HG02938 (cell line): ENCODE results near the gene HAVCR1.
"Not testable (repeated sequence)": the region's sequence is repeated elsewhere in the genome, so short reads cannot be mapped to it uniquely, and the experiment has no call there.

ENCODE experiments used
- ATAC-seq: cut with Tn5 transposase; IDR thresholded peaks from one replicate; pipeline ENCODE4 v1.9.1; 2021; ENCODE audit warnings: mild to moderate bottlenecking, moderate library complexity; ENCODE audit not compliant: unreplicated experiment

HAVCR1 gene

DNA sequence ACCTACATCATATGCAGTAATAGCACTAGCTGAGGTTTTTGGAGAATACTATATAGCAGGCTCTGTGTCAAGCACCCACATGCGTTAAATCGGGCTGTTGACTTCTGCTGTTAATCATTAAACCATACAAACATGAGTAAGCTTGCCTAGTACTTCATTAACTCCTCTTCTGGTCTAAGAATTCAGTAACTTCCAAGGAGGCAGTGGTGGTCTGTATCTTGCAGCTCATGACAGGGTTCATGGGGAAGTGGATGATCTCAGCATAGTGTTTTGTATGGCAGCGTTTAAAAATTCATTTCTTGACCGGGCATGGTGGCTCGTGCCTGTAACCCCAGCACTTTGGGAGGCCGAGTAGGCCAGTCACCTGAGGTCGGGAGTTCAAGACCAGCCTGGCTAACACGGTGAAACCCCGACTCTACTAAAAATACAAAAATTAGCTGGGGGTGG lies at the start of gene HAVCR1:
HAVCR1 (minus strand) TSS at position 24 of the 447 bp plus-strand sequence. CDS start 1,173 bp downstream, outside the sequence.
- ATAC-seq = no peak

DNA sequence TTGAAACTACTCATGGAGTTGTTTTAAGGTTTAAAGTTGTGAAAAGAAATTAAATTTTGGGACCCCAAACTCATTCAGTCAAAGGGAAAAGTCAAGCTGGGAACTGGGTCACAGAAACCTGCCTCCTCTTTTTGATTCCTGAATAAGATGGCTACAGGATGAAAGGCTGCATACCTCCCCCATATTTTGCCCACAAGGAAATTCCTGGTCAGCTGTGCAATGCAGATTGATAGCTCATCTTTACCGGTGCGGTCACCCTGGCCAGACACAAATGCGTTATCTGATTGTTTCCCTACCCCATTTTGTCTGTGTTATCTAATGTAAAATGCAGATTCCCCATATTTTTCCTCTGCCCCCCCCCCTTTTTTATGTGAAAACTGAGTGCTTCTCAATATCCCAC lies 48.6 kb upstream of the HAVCR1 start:
- no peak for ATAC-seq

DNA sequence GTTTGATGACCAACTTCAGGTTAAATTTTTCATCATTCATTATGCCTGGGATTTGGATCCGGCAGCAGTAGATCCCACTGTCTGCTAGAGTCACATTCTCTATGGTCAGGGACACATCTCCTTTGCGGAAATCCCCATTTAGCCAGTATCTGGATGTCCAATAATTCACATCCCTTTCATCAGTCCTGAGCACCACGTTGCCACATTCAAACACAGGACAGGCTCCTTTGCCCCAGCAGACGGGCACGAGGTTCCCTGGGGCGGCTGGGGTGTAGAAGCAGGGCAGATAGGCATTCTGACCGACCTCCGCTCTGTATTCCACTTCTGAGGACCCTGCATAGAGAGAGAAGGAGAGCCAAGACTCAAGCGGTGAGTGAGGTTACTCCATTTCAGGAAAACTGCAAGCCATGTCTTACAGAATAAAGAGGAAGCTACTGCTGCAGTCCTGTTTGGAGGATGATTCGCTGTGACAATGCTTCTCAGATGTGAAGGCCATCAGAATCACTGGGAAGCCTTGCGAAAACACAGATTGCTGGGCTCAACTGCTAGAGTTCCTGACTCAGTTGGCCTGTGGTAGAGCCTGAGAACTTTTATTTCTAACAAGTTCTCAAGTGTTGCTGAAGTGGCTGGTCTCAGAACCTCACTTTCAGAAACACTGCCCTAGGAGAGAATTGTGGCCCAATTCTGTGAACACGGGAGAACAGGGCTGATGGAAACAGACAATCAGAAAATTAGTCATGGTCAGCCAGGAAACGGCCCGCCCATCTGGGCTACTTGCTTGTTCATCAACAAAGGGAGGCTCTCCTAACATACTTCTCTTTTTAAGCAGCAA lies 47.9 kb upstream of the HAVCR1 start:
- no peak for ATAC-seq

DNA sequence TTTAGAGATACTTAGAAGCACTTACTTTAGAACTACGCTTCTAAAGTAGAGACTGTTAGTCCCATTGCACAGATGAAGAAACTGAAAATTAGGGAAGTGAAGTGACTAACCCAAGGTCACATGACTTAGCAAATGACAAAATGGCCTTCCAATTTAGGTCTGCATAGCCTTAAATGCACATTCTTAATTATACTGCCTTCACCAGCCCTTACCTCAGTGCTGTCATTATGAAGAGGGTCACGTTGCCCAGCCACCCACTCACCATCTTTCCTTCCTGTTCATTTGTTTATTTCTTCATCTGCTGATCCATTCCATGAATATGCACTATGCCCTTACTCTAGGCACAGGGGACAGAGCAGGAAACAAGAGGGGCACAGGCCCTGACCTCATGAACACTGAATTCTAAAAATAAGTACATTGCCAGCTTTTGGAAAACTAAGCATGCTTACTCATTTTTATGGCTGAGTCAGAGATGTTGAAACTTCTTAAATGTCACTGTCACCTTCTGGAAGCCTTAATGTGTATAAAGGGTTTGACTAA lies 41.3 kb upstream of the HAVCR1 start:
- ATAC-seq = no peak

DNA sequence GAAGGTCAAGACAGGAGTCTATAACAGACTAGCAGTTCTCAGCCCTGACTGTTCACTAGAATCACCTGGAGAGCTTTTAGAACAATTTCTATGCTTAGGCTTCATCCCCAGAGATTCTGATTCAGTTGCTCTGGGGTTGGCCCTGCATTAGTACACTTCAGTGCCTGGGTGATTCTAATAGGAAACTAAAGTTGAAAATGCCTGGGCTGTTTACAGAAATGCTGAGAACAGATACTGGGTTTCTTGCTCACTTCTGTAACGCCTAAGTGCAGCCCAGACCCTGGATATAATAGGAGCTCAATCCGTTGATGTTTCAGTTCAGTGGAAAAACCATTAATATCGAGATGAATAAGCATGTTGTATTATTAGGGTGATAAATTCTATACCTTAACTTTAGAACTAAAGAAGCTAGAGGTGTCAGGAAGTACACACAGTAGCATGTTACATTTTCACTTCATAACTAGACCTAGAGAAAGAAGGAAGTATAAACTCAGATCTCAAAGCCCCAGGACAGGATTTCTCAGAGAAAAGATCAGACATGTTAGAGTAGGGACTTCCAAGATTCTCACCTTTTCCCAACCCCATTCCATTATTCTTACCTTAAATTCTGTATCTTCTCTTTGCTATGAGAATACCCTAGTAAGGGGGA lies 29.6 kb upstream of the HAVCR1 start:
- ATAC-seq = peak; percentile 59

DNA sequence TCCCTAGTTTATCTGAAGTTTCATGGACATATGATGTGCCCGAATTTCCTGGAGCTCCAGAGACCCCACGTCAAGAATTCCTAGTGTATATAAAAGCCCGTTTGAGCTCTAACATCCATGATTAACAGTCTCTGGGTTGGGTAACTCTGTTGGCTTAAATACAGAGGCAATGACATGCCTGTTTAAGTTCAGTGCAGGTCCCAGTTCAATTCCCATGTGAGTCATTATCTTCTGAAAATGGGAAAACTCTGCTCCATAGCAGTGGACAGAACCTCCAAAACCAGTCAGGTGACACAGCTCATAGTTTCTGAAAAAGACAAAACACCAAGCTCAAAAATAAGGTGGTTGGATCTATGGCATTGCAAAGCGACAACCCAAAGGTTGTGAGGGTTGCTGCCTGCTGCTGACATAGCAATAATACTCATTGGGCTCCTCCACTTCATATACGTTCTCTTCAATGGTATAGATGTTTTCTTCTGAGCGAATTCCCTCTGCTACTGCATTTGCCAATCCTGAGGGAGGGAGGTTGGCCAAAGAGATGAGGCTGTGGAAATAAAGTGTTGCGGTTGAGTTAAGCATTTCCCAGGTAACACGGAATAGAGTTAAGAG lies 27.9 kb upstream of the HAVCR1 start:
- ATAC-seq = no peak

DNA sequence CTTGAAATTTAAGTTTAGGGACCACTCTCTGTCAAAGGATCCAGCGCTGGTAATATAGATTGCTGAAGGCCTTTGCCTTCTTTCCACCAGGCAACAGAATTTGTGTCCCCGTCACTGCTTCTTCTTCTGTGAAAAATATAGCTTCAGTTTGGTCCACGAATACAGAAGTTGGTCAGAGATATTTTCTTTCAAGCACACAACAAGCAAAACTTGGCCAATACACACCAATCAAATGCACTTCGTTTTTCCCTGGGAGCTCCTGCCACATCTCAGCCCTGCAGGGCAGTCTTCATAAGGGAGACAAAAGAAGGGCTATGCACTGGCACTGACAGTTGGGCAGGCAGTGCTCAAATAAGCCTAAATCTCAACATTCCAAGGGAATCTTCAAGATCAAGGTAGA lies 27.0 kb upstream of the HAVCR1 start:
- ATAC-seq = no peak

DNA sequence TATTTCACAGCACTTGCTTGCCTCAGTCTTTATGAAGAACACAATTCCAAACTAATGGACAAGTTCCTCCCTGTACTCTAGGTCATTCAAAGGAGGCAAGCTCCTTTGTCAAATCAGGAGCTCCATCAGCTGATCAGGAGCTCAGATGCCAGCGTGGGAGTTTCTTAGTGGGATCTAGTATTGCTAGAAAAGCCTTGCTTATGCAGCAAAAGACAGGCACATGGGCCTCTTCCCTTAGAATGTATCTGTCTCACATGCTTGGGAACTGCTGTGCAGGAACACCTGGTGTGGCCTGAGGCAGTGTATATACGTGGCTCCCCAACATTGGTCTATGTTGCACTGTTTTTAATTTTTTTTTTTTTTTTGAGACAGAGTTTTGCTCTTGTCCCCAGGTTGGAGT lies 21.4 kb upstream of the HAVCR1 start:
- no peak for ATAC-seq

DNA sequence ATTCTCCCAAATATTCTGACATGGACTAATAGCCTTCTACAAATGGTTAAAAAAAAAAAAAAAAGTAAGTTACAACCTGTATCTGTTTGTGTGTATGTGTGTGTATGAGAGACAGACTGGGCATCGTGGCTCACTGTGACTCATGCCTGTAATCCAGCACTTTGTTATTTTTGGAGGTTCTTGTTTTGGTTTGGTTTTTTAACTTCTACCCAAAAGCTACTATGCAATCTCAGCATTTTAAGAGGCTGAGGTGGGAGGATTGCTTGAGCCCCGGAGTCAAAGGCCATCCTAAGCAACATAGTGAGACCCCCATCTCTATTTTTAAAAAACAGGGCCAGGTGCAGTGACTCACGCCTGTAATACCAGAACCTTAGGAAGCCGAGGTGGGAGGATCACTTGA lies 17.6 kb upstream of the HAVCR1 start:
- ATAC-seq = no peak

DNA sequence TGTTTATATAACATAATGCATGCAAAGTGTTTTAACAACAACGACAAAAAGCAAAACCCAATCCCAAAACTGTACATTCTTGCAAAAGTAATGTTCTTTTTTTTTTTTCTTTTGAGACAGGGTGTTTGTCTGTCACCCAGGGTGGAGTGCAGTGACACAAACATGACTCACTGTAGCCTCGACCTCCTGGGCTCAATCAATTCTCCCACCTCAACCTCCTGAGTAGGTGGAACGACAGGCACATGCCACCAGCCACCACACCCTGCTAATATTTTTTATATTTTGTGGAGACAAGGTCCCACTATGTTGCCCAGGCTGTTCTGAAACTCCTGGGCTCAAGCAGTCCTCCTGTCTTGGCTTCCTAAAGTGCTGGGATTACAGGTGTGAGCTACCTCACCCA lies 13.6 kb upstream of the HAVCR1 start:
- no peak for ATAC-seq

DNA sequence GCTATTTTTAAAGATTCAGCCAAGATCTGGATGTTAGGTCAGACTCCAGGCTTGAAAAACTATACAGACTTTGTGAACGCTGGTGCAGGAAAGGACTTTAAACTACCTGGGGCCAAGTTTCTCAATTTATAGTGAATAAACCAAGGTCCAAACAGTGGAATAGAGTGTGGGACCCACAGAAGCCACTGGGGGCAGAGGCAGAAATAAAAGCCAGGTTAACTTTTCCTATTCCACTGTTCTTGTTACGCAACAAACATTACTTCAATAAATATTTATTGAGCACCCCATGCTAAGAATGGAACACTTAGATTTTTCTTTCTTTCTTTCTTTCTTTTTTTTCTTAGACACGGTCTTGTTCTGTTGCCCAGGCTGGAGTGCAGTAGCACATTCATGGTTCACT lies 11.0 kb upstream of the HAVCR1 start:
- ATAC-seq = no peak

DNA sequence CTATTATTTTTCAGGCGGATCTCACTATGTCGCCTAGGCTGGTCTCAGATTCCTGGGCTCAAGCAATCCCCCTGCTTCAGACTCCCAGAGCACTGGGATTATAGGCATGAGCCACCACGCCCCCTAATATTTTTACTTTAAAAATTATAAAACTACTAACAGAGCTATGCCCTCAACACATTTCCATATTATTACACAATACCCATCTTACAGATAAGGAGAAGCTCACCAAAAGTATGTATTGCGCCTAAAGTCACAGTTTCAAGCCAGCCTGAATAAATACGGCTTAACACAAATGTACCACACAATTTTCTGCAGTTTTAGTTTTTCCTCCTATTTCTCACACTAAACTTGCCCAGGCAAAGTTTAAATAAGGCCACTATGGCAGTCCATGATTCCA lies 9.9 kb upstream of the HAVCR1 start:
- no peak for ATAC-seq

DNA sequence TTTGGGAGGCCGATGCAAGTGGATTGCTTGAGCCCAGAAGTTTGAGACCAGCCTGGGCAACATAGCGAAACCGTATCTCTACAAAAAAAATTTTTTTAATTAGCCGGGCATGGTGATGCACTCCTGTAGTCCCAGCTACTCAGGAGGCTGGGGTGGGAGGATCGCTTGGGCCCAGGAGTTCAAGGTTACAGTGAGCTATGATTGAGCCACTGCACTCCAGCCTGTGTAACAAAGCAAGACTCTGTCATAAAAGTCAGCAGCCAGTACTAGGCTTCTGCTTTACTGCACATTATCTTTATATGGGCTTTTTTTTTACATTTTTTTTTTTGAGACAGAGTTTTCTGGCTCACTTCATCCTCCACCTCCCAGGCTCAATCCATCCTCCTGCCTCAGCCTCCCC lies 9.4 kb upstream of the HAVCR1 start:
- no peak for ATAC-seq

DNA sequence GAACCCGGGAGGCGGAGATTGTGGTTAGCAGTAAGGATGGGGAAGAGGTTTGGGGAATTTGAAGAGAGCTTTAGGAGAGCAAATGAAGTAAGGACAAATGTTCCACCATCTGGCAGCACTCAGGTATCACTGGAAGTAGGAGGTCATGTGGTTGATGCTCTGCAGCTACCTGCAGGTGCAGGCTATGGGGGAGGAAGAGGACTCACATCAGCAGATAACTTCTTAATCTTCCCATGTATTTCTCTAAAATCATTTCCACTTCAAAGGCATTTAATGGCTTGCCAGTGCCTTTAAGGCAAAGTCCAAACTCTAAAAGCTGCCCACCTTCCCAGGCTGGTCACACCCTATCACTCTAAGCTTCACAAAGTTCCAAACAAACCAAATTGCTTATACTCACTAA lies 8.1 kb upstream of the HAVCR1 start:
- no peak for ATAC-seq

DNA sequence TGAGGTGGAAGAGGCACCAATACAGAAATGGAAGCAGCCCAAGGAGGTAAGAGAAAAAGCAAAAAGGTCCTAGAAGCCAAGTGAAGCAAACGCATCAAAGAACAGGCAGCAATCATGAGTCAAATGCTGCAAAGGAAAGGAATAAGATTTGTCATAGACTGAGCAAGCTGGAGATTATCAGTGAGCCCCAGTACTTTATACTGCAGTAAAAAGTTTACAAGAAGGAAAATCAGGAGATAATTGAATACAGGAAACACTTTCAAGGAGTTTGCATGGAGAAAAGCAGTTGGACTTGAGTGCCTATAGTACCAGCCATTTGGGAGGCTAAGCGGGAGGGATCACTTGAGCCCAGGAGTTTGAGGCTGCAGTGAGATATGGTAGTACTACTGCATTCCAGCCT lies 7.2 kb upstream of the HAVCR1 start:
- no peak for ATAC-seq

DNA sequence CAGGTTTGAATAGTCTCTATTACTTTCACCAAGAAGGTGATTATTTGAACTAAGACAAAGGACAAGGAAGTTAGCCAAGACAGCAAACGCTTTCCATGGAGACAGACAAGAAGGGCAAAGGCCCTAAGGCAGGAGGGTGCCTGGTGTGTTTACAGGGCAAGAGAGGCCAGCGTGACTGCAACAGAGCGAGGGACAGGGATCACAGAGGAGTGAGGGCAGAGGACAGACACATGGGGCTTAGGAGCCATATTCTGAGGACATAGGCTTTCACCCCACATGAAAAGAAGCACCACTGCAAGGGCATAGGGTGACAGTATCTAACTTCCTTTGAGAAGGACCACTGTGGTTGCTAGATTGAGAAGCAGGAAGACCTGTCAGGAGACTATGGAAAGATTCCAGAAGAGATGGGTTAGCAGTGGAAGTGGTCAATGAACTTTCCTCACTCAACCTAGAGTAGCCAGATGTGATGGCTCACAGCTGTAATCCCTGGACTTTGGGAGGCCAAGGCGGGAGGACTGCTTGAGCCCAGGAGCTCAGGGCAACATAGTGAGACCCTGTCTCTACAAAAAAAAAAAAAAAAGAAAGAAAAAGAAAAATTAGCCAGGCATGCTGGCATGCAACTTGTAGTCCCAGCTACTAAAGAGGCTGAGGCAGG lies 5.0 kb upstream of the HAVCR1 start:
- ATAC-seq = no peak

DNA sequence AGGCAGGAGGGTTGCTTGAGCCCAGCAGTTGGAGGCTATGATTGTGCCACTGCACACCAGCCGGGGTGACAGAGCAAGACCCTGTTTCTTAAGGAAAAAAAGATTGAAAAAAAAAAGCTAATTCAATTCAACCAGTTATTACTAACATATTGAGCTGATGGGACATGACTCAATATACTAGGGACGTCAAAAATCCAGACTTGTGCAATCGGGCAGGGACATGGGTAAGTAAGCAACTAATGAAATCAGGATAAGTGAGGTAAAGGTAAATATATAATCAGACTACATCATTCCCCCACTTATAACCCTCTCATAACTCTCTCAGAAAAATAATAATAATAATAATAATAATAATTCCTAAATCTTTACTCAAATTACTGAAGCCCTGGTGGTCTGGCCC lies 975 bp upstream of the HAVCR1 start:
- no peak for ATAC-seq

DNA sequence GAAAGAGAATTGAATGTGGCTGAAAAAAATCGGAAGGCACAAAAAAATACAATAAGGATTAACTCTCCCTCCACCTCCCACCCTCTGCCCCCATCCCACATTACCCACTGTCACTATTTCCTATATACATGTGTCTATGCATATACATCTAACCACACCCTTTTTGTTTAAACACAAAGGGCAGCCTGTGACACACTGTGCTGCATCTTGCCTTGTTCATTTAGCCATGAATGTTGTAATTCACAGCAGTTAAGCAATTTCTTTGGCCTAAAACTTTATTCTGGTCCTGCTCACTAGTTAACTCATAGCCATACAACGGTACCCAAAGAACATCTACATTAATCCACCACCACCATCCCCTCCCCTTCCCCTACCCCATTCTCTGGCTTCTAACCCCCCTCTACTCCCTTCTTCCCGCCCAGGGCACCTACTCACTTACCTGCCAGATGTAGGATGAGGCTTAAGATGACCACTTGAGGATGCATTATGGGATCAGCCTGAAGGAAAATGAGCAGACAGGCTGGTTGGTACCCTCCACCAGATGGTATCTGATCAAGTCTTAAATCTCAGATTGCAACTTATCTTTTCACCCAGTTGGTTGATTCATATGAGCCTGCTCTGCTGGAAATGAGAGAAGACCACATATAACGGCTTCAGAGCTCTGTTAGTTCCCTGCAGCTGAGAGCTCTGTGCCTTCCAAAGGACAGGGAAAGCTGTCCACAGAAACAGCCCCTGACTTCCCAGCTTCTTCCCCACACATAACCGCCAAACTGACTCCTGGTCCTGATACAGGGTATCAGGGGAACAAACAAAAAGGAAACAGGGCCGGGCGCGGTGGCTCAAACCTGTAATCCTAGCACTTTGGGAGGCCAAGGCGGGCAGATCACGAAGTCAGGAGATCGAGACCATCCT lies 1.2 kb downstream of the HAVCR1 start:
- no peak for ATAC-seq

DNA sequence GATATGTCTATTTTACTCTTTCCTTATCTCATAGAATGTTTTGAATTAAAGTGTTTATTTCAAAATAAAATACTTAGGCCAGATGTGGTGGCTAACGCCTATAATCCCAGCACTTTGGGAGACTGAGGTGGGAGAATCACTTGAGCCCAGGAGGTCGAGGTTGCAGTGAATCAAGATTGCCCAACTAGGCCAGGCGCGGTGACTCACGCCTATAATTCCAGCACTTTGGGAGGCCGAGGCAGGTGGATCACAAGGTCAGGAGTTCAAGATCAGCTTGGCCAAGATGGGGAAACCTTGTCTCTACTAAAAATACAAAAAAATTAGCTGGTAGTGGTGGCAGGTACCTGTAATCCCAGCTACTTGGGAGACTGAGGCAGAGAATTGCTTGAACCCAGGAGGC lies 2.1 kb downstream of the HAVCR1 start:
- ATAC-seq = not testable (repeated sequence)

DNA sequence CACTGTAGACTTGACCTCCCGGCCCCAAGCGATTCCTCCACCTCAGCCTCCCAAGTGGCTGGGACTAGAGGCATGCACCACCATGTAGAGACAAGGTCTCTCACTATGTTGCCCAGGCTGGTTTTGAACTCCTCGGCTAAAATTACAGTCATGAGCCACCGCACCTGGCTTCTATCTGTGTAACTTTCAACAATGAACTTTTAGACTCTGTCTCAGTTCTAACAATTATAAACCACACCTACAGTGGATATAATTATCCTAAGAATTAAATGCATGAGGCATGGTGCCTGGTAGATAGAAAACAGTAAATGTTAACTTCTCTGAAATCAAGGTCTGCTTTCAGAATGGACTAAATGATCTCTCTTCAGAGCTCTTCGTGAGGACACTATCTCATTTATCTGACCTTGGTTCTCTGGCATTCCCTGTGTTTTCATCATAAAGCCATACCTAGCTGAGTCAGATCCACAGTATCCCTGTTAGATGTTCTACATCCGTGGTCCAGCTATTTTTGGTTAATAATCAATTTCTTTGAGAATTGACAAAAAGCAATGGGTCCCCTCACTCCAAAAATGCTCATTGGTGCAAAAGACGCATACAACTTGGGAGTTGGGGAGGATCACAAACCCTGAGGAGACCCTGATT lies 7.2 kb downstream of the HAVCR1 start:
- ATAC-seq = no peak
